GM21737 (cell line): ENCODE measurements around the gene AQP12B.

Source experiments
- ATAC-seq: cut with Tn5 transposase; IDR thresholded peaks from one replicate; pipeline ENCODE4 v1.9.1; 2021; ENCODE audit warnings: mild to moderate bottlenecking, moderate library complexity; ENCODE audit not compliant: unreplicated experiment

Gene AQP12B

GRCh38 chr2:240636563-240637115 lies 46.0 kb downstream of the AQP12B start:
- no peak for ATAC-seq

- ATAC-seq, result no peak
Observed at GRCh38 chr2:240635998-240636547, 46.6 kb downstream of the AQP12B start.

GRCh38 chr2:240635121-240635997 lies 47.3 kb downstream of the AQP12B start:
- no peak for ATAC-seq

- no peak for ATAC-seq
Observed at GRCh38 chr2:240632306-240632721, 50.4 kb downstream of the AQP12B start.

- no peak for ATAC-seq
Observed at GRCh38 chr2:240631548-240632305, 51.0 kb downstream of the AQP12B start.

GRCh38 chr2:240630771-240631547 lies 51.7 kb downstream of the AQP12B start:
- no peak for ATAC-seq

- ATAC-seq, result no peak
Observed at GRCh38 chr2:240629968-240630770, 52.5 kb downstream of the AQP12B start.

GRCh38 chr2:240629619-240629967 lies 53.1 kb downstream of the AQP12B start:
- no peak for ATAC-seq

- ATAC-seq, result no peak
Observed at GRCh38 chr2:240628808-240629618, 53.7 kb downstream of the AQP12B start.

- no peak for ATAC-seq
Observed at GRCh38 chr2:240628507-240628807, 54.2 kb downstream of the AQP12B start.

GRCh38 chr2:240627736-240628506 lies 54.8 kb downstream of the AQP12B start:
- no peak for ATAC-seq

- no peak for ATAC-seq
Observed at GRCh38 chr2:240626531-240627300, 56.0 kb downstream of the AQP12B start.
